ENCODE results near the gene FGF2.
"Not testable (repeated sequence)": the region's sequence is repeated elsewhere in the genome, so short reads cannot be mapped to it uniquely, and the experiment has no call there.

The FGF2 gene

DNA sequence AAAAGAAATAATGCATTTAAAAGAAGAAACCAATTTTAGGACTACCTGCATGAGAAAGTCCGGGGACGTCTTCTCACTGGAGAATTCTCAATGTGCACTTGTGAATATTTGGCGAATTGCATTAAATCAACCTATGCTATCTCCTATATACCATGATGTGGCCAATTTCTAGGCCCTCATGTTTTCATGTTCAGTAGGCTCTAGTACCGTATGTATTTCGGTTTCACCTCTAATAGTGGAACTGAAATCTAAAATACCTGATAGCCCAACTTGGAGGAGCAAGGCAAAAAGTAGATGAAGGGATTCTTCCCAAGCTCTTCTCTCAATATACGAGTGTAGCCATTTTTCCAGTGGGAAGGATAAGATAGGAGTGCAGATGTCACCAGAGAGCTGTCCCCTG is 11.4 kb upstream of the FGF2 start:
- no peak for DNase-seq

DNA sequence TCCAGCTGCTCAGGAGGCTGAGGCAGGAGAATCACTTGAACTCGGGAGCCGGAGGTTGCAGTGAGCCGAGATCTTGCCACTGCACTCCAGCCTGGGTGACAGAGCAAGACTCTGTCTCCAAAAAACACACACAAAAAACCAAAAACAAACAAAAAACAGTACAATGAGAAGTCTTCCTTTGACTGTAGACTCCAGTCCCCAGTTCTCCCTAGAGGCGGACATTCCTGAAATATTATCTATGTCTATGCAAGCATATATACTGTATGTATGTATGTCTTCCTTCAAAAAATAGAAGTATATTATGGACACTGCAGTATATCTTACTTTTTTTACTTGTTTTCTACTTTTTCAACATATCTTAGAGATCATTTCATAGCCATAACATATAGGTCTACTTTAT is 10.2 kb upstream of the FGF2 start:
- no peak for DNase-seq

DNA sequence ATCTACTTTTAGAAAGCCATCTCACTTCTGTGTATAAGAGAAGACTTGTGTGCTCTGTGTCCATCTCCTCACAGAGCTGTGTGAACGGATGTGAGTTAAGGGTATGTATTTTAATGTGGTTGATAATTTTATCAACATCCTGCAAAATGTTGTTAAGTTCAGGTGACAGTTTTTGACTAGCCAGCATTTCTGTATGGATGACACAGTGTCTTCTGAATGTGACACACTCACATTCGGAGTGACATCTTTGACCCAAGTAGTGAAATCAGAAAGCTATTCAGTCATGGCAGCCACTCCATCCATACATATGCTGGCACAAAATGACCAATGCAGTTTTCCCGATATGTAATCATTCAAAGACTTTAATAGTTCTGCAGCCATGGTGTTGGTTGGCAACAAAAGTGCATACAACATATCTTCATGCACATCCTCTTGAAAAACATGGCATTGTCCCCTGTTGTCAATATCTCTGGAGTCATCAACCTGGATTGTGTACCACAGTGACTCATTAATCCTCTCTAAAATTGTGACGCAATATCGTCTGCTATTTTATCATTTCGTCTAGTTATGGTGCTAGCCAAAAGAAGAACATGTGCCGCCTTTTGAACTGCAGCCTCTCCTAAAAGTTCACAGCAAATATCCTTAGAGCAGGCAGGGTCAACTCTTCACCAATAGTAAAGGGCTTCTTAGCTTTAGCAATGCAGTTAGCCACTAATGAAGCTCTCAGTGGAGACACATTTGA is 6.8 kb upstream of the FGF2 start:
- DNase-seq: peak; percentile 57

DNA sequence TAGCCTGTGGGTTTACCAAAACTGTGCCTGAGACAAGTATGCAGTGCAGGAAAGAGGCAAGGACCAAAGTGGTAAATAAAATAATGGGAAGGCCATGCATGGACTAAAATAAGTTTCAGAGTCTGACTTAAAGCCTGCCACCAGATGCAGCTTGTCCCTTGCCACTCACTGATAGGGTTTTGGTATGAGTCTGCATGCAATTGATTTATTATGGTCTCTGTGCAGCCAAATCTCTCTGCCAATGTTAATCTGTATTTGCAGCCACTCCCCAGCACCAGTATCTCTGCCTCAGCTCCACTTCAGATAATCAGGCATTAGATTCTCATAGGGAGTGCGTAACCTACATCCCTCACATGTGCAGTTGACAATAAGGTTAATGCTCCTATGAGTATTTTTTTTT is 5.5 kb upstream of the FGF2 start:
- no peak for DNase-seq

GRCh38 chr4:122822466-122822865 is 4.2 kb upstream of the FGF2 start:
- DNase-seq: no peak

DNA sequence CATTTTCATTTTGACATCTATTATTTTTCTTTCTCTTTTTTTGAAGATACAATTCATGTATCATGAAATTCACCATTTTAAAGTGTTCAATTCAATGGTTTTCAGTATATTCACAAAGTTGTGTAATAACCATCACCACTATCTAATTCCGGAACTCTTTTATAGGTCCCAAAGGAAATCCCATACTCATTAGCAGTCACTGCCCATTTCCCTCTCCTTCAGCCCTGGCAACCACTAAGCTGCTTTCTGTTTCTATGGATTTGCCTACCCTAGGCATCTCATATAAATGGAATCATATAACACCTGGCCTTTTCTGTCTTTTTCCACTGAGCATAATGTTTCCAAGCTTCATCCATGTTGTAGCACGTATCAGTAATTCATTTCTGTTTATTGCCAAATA is 3.2 kb upstream of the FGF2 start:
- no peak for DNase-seq

DNA sequence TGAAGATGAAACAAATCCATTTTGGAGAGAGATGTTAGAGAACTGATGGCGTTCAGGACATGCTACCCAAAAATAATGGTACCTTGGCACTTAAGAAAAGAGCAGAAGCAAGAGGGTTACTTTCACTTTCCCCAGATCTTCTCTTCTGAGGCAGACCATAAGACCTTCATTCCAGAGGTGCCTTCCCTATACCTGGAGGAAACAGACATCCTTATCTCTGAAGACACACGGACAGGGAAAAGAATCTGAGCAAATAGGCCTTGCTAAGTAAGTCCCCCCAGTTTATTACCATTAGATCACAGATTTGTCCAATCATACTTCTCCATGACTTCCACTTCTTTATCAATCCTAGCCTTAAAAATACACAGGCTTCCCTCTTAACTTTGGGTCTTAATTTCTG is 2.0 kb upstream of the FGF2 start:
- no peak for DNase-seq

- peak; percentile 13 for DNase-seq
These were observed 528 bp upstream of the FGF2 start for GRCh38 chr4:122826079-122826527.

DNA sequence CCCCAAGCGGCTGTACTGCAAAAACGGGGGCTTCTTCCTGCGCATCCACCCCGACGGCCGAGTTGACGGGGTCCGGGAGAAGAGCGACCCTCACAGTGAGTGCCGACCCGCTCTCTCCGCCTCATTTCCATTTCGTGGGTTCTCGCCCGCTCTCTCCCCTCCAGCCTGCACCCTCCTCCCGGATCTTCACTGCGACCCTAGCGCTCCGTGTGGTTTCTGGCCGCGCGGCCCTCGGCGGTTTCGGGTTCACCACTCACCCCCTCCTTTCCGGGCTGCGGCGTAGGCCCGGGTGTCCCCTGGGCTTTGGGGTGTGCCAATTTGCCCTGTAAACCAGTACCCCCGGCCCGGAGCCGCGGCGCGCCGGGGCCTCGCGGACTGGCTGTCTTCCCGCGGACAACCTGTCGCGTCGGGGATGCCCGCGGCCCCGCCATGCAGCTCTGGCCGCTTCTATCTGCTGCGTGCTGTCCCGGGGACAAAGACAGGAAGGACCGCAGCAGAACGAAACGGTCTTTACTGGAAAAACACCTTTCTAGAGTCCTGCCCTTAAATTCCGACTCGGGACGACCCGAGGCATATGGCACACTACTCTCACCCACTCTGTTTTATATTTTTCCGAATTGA is 737 bp downstream of the FGF2 start:
- DNase-seq: peak; percentile 30

DNA sequence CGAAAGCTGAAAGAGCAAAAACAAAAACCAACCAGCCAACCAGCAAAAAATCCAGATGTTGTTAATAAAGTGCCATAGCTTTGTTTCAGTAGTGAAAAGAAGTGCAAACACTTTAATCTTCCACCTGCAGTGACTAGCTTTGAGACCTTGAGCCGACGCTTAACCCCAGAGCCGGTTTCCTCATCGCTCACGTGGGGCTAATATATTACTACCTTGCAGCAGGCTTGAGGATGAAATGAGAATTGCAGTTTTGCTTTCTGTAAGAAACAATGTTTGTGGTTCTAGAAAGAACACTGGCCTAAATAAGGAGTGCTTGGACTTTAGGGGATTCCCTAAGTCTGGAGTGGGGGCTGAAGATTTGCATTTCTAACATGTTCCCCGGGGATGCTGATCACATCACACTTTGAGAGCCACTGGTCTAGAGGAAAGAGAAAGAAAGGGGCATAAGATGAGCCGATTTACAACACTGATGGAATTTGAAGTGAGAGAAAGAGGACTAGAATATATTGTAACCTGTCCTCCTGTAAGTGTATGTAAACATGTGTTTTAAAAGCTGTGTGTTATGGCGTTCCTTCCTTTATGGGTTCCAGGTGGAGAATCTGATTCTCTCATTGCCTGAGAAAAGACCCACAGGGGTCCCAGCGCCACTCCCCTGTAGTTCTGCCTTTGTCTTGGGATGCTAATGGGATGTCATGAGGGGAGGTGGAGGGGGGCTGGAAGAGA is 1.4 kb downstream of the FGF2 start:
- DNase-seq: peak; percentile 50

DNA sequence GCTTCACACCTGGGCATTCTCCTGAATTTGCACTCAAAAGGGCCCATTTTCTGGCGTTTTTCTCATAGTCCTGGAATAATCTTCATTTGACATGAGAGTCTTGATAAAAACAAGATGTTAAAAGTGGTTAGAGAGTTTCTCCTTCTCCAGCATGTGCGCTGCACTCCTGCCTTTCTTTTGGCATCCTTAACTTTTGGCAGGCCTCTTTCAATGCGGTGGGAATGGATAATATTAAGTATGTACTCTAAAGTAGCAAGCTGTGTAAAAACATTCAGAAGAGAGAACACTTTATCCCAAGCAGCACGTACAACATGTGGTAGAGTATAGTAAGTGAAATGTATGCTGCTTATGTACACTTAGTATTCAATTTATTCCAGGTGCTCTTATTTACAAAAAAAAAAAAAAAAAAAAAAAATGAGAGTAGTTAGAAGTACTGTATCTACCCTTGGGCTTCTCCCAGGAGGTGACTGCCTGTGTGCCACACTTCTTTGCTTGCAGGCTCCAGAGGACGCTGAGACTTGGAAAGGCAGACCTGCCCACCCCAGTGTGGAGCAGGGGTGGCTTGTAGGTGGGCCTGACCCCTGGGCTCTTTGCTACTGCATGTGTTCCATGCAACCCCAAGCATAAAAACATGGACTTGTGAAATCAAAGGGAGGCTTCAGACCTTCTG is 3.9 kb downstream of the FGF2 start:
- no peak for DNase-seq

- DNase-seq: peak; percentile 28
These were observed 5.0 kb downstream of the FGF2 start for GRCh38 chr4:122831515-122832196.

- no peak for DNase-seq
These were observed 6.1 kb downstream of the FGF2 start for GRCh38 chr4:122832732-122833131.

DNA sequence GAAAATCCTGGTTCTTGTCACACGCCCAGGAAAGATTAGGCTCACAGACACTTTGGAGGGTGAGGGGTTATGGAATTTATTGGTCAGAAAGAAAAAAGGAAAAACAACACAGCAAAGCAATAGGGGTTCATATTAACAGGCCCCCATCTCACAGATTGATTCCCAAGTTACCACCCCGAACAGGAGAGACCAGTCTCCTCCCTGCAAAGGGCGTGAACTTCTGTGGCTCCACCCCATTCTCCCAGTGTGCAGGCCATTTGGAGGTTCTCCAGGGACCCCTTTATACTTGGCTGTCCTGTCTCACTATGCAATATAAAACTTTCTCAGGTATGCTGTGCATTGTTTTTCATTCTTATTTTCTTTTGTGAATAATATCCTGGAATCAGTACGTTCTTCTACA is 7.4 kb downstream of the FGF2 start:
- no peak for DNase-seq

GRCh38 chr4:122836941-122837340 is 10.3 kb downstream of the FGF2 start:
- DNase-seq: no peak

GRCh38 chr4:122838034-122838433 is 11.4 kb downstream of the FGF2 start:
- DNase-seq: no peak

DNA sequence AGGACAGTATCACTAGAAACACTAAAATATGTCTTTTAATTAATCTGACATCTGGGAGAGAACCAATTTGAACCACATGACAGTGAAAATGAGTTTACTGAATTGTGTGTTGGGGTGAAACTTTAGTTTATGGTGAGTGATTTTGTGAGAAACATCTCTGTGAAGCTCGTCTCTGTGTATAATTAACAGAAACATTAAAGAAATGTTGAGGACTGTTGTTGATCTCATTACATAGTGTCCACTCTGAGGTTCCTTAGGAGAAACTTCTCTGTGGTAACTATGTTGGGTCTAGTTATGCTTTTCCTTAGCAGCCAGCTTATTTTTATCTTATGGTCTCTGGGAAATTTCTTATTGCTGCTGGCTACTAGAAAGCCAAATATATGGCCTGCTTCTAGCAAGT is 15.8 kb downstream of the FGF2 start:
- no peak for DNase-seq

DNA sequence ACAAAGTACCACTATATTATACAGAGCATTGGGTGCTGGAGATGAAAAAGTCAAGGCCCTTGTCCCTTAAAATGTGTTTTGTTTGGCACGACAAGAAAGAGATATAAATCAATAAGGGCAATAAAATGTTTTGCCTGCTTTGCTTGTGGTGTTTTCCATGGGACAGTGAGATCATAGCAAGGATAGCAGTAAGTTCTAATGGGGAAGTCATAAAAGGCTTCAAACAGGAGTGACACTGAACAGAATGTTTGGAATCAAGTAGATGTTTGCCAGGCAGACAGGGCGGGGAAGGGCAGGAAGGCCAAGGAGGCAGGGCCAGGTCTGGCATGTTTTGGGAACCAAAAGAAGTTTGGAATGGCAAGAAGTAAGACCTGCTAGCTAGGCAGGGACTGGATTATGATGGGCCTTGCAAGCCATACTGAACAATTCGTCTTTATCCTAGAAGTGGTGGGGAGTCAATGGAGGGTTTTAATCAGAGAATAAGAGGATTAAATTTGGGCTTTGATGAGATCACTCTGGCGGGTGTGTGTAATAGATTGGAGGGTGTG is 16.4 kb downstream of the FGF2 start:
- no peak for DNase-seq

DNA sequence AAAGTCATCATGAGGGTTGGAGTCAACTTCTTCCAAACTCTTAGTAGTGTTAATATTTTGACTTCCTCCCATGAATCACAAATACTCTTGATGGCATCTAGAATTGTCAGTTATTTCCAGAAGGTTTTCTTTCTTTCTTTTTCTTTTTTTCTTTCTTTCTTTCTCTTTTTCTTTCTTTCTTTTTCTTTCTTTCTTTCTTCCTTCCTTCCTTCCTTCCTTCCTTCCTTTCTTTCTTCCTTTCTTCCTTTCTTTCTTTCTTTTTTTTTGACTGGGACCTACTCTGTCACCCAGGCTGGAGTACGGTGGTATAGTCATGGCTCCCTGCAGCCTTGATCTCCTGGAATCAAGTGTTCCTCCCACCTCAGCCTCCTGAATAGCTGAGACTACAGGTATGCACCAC is 17.8 kb downstream of the FGF2 start:
- not testable (repeated sequence) for DNase-seq

DNA sequence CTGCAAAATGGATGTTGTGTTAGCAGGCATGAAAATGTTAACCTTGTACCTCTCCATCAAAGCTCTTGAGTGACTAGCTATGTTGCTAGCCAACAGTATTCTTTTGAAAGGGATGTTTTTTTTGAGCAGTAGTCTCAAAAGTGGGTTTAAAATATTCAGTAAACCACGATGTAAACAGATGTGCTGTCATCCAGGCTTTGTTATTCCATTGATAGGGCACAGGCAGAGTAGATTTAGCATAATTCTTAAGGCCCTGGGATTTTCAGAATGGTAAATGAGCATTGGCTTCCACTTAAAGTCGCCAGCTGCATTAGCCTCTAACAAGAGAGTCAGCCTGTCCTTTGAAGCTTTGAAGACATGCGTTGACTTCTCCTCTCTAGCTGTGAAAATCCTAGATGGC is 18.4 kb downstream of the FGF2 start:
- no peak for DNase-seq

- DNase-seq: no peak
These were observed 19.1 kb downstream of the FGF2 start for GRCh38 chr4:122845760-122846159.

DNA sequence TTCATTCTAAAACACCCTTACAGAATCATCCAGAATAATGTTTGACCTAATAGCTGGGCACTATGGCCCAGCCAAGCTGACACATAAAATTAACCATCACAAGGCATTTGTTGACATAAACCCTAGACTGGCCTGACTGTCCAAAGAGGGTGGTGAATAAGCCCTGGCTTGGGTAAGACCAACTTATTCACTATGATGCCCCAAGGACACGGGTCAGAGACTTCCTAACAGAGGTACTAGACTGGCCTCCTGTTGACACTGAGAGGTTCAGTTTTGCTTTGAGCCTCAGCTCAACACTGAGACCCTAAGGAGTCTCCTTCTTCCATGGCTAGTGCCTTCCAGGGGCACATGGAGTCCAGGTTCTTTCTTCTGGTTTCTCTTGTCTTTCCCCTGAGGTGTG is 21.3 kb downstream of the FGF2 start:
- no peak for DNase-seq

DNA sequence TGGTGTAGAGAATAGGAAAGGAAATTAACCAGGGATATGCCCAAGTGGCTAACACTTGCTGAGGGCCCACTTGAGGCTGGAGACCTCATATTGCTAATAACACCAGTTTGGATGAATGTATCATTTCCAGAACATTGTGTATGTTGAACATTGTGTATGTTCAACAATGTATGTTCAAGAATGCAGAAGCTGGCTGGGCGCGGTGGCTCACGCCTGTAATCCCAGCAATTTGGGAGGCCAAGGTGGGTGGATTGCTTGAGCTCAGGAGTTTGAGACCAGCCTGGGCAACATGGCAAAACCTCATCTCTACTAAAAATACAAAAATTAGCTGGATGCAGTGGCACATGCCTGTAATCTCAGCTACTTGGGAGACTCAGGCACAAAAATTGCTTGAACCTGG is 23.2 kb downstream of the FGF2 start:
- DNase-seq: not testable (repeated sequence)
